Activated CD8-positive, alpha-beta memory T cell treated with anti-CD3 and anti-CD28 coated beads, Interleukin-2, amount 10 ng/mL, durations not matched to agents 7 days and 5 days (primary cell): ENCODE data around the gene IZUMO3. TPM values are rescaled to one million over a fixed set of nuclear protein-coding genes. Genes with fewer than 3 reads are reported as not detected.
"Not testable (repeated sequence)": the region's sequence is repeated elsewhere in the genome, so short reads cannot be mapped to it uniquely, and the experiment has no call there.

Experiments used
- ATAC-seq: fragments of 150-1000 bp; cut with Tn5 transposase; one replicate; pipeline ENCODE4 v1.10.0; 2021; ENCODE audit warnings: moderate library complexity
- CTCF ChIA-PET: fragments of 350-600 bp; sonication (Branson Sonifier 250); formaldehyde crosslinking; loops from one replicate; lab custom pipeline; 2021; ENCODE audit warnings: antibody characterized with exemption; lab: Charles Lee
- DNase-seq: peaks from one replicate; pipeline ENCODE4 v3.0.0-alpha.2; 2020
- H3K27ac Mint-ChIP-seq: one replicate; pipeline ENCODE4 v1.8.0; 2021; ENCODE audit warnings: mild to moderate bottlenecking, mixed read lengths
- H3K27me3 Mint-ChIP-seq: one replicate; pipeline ENCODE4 v1.8.0; 2021; ENCODE audit warnings: mixed read lengths
- H3K36me3 Mint-ChIP-seq: one replicate; pipeline ENCODE4 v1.8.0; 2021; ENCODE audit warnings: mild to moderate bottlenecking, mixed read lengths
- H3K4me1 Mint-ChIP-seq: one replicate; pipeline ENCODE4 v1.8.0; 2021; ENCODE audit warnings: mixed read lengths
- H3K4me3 Mint-ChIP-seq: one replicate; pipeline ENCODE4 v1.8.0; 2021; ENCODE audit warnings: mild to moderate bottlenecking, moderate library complexity, mixed read lengths
- H3K9me3 Mint-ChIP-seq: one replicate; pipeline ENCODE4 v1.8.0; 2022; ENCODE audit warnings: low read depth, mixed read lengths
- total RNA-seq, 2 experiments: library from RNA; stranded (reverse); gene quantifications; one replicate each; pipeline ENCODE4 v1.2.3, GENCODE V29; 2021

IZUMO3 gene, protein sequence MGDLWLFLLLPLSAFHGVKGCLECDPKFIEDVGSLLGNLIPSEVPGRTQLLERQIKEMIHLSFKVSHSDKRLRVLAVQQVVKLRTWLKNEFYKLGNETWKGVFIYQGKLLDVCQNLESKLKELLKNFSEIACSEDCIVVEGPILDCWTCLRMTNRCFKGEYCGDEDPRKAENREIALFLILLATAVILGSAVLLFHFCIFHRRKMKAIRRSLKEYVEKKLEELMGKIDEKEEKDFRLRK
- total RNA-seq: not detected

DNA sequence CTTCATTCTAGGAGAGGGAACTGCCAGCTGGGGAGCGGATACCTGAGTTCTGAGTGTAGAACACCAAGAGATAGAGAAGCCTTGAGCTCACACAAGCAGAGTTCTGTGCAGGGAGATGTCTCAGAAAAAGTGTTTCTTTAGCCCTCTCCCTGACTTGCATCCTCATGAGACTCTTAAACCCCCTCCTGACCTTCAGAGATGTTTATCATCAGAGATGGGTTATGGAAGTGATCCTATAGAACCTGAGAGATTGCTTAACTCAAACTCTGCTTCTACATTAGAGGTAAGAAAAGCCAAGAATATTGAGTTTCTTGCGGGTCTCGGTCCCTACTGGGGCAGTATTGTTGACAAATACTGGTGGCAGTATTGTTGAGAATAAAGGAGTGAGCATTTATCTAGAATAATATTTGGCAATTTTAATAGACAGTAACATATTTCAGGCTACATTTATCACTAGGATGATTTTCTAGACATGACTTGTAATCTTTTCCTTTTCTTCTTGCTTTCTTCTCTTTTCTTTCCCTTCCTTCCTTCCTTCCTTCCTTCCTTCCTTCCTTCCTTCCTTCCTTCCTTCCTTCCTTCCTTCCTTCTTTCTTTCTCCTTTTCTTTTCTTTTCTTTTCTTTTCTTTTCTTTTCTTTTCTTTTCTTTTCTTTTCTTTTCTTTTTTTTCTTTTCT, at the start of gene IZUMO3:
IZUMO3 (minus strand) TSS at position 51 of the 676 bp plus-strand sequence. CDS start 248 bp downstream, outside the sequence.
- Mint-ChIP-seq H3K27me3 (no peaks in the 10 kb centered on the region), H3K4me3 (no peak within 1 kb of the TSS), H3K4me1 (no peaks in the 10 kb centered on the region), H3K27ac (no peak within 1 kb of the TSS), H3K9me3 (peaks cover 16% of the 10 kb centered on the region), H3K36me3 (no peaks in the 10 kb centered on the region)
- ATAC-seq (no peak), DNase-seq (no peak)
- CTCF ChIA-PET: no interaction called here

DNA sequence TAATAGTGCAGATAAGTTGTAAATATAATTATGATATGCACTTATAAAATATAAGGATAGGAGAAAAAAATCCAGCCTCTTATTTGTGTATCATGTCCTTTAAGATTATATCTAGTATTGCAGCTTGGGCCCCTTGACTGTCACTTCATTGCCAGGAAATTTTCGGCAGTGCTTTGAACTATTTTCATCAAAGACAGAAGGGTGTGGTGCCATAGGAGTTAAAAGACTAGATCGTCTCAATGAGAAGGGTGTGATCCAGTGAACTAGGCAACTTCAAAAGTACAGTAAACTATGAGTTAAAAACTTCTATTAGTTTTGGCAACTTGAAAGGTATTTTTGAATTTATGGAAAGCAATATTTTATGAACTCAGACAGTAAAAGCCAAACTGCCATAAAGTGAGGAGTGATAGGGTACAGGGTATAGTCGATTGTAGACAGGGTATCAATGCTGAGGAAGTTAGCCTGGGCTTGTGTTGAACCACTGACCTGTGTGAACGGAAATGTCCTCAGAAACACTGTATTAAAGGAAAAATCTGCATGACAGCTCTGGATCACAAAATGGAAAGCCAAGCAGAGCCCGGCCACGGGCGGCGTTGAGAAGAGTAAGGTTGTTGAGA, 48.6 kb upstream of the IZUMO3 start:
- no peaks in the 10 kb centered on the region for H3K27me3 Mint-ChIP-seq
- CTCF ChIA-PET: no interaction called here
- H3K4me3 Mint-ChIP-seq: no peak overlapping the region
- no peak for ATAC-seq
- DNase-seq: no peak
- no peaks in the 10 kb centered on the region for H3K4me1 Mint-ChIP-seq
- no peak overlapping the region for H3K27ac Mint-ChIP-seq
- H3K36me3 Mint-ChIP-seq: no peaks in the 10 kb centered on the region
- H3K9me3 Mint-ChIP-seq: peaks cover 14% of the 10 kb centered on the region

DNA sequence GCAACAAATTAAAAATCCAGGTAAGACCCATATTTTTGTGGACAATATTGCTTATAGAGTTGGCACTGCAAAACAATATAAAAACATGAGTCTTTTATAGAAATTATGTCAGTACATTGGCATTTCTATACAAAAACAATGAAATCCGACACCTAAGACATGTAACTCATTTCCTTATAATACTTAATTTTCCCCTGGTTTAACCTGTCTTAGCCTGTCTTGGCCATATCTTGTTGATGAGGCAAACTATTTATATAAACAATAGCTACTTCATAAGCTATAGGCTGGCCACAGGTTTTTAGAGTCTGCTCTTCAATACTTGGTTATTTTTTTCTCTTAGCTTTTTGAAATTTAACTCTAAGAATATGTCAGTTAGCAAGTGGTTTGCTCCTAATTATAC, 44.7 kb upstream of the IZUMO3 start:
- no peak overlapping the region for H3K4me3 Mint-ChIP-seq
- H3K4me1 Mint-ChIP-seq: no peaks in the 10 kb centered on the region
- no peaks in the 10 kb centered on the region for H3K36me3 Mint-ChIP-seq
- no peak overlapping the region for H3K27ac Mint-ChIP-seq
- CTCF ChIA-PET: no interaction called here
- H3K27me3 Mint-ChIP-seq: no peaks in the 10 kb centered on the region
- no peak for DNase-seq
- no peak for ATAC-seq
- peaks cover 2% of the 10 kb centered on the region for H3K9me3 Mint-ChIP-seq

DNA sequence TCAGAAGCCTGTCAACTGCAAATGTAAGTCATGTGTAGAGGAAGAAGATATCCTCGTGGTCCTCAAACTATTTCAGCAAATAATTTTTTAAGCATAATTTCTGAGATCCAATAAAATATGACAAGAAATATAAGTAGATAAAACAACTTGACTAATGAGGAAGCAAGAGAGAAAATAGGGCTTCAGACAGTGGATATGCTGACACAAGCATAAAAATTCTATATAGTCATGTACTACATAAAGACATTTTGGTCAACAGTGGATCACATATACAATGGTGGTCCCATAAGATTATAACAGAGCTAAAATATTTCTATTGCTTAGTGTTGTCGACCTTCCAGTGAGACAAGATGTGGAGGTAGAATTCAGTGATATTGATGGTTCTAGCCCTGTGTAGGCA, 42.2 kb upstream of the IZUMO3 start:
- H3K27me3 Mint-ChIP-seq: no peaks in the 10 kb centered on the region
- H3K9me3 Mint-ChIP-seq: peaks cover 5% of the 10 kb centered on the region
- no peak for DNase-seq
- H3K4me1 Mint-ChIP-seq: no peaks in the 10 kb centered on the region
- no peak for ATAC-seq
- CTCF ChIA-PET: no interaction called here
- no peak overlapping the region for H3K27ac Mint-ChIP-seq
- no peak overlapping the region for H3K4me3 Mint-ChIP-seq
- H3K36me3 Mint-ChIP-seq: no peaks in the 10 kb centered on the region

DNA sequence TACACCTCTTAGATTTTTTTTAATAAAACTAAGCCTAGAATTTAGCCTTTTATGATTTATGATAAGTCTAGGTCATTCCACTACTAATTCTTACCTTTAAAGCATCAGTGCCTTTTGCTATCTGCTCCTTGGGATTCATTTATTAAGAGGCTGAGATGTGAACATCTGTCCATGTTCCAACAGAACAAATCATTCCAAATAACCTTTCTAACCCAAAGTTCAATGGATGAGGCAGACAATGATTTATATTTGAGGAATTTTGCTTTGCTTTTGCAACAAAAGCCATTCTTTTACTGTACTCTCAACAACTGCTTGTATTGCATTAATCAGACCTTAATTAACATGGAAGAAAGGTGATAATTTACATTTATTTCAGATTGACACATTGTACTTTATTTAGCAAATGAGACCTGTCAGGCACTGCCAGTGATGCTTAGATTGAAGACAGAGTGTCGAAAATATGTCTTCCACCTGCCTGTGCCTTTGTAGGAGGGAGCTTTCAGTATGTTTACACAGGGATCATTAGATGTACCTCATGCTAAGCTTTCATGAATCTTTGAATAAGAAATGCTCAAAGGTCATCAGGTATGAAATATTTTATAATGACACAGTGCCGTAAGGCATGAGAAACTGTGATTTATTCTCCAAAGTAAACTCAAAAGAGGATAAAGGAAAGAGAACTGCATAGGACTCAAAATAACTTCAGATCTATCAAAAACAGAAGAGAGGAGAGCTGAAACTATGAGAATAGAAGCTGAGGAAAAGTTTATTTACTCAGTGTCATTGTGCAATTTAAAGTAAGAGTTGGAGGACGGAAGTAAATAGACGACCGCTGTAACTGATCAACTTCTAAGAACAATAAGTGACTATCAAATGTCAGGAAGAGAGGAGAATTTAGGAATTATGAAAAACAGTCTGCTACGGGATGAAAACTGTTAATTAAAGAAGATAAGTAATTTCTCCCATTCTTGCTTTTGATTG, 36.7 kb upstream of the IZUMO3 start:
- Mint-ChIP-seq H3K9me3 (peaks cover 11% of the 10 kb centered on the region), H3K27ac (no peak overlapping the region), H3K4me1 (no peaks in the 10 kb centered on the region), H3K27me3 (no peaks in the 10 kb centered on the region), H3K36me3 (no peaks in the 10 kb centered on the region), H3K4me3 (no peak overlapping the region)
- ATAC-seq: no peak
- CTCF ChIA-PET: no interaction called here
- DNase-seq: no peak

DNA sequence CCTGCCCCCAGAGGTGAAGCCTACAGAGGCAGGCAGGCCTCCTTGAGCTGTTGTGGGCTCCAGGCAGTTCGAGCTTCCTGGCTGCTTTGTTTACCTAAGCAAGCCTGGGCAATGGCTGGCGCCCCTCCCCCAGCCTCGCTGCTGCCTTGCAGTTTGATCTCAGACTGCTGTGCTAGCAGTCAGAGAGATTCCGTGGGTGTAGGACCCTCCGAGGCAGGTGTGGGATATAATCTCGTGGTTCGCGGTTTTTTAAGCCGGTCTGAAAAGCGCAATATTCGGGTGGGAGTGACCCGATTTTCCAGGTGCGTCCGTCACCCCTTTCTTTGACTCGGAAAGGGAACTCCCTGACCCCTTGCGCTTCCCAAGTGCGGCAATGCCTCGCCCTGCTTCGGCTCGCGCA, 34.3 kb upstream of the IZUMO3 start:
- H3K27me3 Mint-ChIP-seq, H3K4me3 Mint-ChIP-seq, H3K9me3 Mint-ChIP-seq, ATAC-seq, H3K36me3 Mint-ChIP-seq, DNase-seq, CTCF ChIA-PET, H3K4me1 Mint-ChIP-seq, H3K27ac Mint-ChIP-seq: not testable (repeated sequence)

DNA sequence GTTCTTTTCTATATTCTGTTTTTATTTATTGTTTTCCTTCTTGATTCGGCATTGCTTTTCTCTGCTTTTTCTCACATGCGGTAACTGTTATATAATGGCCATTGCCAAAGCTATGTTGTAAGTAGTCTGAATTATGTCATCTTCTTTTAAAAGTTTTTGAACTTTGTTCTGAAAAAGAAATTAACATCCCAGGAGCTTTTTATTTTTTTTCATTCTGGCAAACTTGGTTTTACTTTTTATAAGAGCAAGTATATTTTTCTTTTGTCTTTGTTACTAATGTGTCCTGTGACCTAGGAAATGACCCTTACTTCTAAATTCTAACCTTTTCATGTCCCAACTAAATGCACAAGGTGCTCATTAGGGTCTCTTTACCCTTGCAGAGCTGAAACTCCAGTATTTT, 26.7 kb upstream of the IZUMO3 start:
- CTCF ChIA-PET: no interaction called here
- H3K36me3 Mint-ChIP-seq: no peaks in the 10 kb centered on the region
- no peaks in the 10 kb centered on the region for H3K27me3 Mint-ChIP-seq
- no peak overlapping the region for H3K27ac Mint-ChIP-seq
- peaks cover 8% of the 10 kb centered on the region for H3K9me3 Mint-ChIP-seq
- H3K4me3 Mint-ChIP-seq: no peak overlapping the region
- ATAC-seq: no peak
- no peaks in the 10 kb centered on the region for H3K4me1 Mint-ChIP-seq
- DNase-seq: no peak

DNA sequence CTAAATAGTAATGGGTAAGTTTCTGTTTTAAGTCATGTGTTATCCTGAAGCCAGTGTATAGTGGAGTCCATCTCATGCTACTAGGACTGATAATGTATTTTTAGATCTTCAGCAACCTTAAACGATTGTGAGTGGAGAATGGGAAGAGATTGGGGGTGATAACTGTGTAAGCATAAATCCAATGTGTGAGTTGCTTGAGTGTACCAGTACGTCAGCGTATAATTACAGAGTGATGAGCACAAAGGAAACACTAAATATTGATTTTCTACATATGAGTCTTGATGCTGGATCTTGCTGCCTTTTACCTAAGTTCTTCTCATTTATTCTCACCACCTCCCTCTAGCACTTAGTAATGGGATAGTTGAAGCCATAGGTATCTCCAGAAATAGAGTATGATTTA, 16.3 kb upstream of the IZUMO3 start:
- Mint-ChIP-seq H3K4me3 (no peak overlapping the region), H3K9me3 (peaks cover 23% of the 10 kb centered on the region), H3K27ac (no peak overlapping the region), H3K4me1 (no peaks in the 10 kb centered on the region), H3K27me3 (no peaks in the 10 kb centered on the region), H3K36me3 (no peaks in the 10 kb centered on the region)
- ATAC-seq (no peak), DNase-seq (no peak)
- CTCF ChIA-PET: no interaction called here

DNA sequence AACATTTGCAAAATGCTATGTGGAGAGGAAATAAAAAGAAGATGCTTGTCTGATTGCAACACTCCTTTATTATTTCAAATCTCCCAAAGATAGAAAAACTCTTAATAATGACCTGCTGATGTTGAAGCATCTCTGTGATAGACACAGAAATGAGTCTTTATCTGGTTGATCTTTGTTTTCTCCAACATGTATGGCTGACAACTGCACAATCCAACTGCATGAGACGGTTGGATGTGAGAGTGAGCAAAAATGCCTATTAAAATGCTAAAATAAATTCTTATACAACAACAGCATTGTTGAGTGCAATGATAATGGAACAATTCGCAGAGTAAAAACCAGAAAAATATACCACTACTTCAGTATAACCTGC, 7.5 kb upstream of the IZUMO3 start:
- ATAC-seq: no peak
- Mint-ChIP-seq H3K36me3 (no peaks in the 10 kb centered on the region), H3K27me3 (no peaks in the 10 kb centered on the region), H3K9me3 (no peaks in the 10 kb centered on the region), H3K4me3 (no peak overlapping the region), H3K4me1 (no peaks in the 10 kb centered on the region), H3K27ac (no peak overlapping the region)
- CTCF ChIA-PET: no interaction called here
- DNase-seq: no peak

DNA sequence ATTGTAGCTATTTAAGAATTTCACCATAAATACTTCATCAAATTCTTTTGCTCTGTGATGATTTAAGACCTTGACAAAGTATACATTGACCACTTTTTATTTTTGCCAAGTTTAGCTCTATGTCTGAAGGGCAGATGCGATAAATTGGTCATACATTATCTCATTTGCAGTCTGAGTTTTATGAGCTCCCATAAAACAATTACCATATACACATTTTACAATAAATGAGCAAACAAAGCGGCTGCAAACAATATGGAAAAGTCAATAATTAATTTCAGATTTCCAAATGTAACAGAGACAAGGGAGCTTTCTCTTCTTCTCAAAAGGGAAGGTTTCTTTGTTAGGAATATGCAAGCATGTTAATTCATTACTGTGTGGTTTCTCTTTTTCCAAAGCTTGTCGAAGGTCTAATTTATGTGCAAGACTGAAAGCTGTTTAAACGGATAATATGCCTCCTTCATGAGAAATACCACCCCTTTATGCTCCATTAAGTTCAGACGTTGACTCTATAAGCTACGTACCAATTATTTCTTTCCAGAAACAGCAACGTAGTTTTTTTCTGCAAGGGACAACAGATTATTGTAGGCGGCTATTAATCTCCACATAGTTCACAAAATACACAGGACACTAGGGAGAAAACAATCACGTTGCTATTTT, 7.0 kb upstream of the IZUMO3 start:
- ATAC-seq: no peak
- Mint-ChIP-seq H3K27ac (no peak overlapping the region), H3K4me1 (no peaks in the 10 kb centered on the region), H3K9me3 (no peaks in the 10 kb centered on the region), H3K36me3 (no peaks in the 10 kb centered on the region), H3K4me3 (no peak overlapping the region), H3K27me3 (no peaks in the 10 kb centered on the region)
- CTCF ChIA-PET: no interaction called here
- no peak for DNase-seq

DNA sequence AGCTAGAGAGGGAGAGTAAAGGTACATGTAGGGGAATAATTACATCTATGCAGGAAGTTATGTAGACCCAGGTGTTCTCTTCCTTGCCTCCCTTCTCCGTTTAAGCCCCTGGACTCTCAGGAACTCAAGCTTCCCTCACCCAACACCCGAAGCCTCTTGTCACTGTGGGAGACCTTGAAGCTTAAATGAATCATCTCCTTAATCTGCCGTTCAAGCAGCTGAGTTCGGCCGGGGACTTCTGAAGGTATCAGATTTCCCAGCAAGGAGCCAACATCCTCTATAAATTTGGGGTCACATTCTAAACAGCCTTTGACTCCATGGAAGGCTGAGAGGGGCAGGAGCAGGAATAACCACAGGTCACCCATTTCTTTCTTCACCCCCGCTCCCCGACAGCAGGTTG, 412 bp downstream of the IZUMO3 start:
- Mint-ChIP-seq H3K36me3 (no peaks in the 10 kb centered on the region), H3K4me1 (no peaks in the 10 kb centered on the region), H3K4me3 (no peak overlapping the region), H3K9me3 (peaks cover 16% of the 10 kb centered on the region), H3K27me3 (no peaks in the 10 kb centered on the region), H3K27ac (no peak overlapping the region)
- CTCF ChIA-PET: no interaction called here
- no peak for DNase-seq
- no peak for ATAC-seq

DNA sequence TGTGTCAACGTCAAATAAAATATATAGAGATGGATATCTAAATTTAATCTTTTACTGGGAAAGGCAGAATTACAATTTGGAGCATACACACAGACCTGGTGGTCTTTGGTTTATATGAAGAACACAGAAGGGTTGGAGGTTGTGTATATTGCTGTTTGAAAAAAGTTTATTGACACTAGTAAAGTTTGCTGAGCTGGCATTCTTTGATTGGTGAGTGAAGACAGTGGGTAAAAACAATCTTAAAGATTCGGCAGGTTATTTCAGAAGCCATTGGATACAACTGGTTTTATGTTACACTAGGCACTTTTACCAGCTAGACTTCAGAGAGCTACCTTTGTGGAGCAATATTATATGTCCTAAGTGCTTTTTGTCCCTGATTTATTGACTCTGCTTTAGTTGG, 27.2 kb downstream of the IZUMO3 start:
- H3K4me3 Mint-ChIP-seq: no peak overlapping the region
- H3K9me3 Mint-ChIP-seq: peaks cover 4% of the 10 kb centered on the region
- CTCF ChIA-PET: no interaction called here

DNA sequence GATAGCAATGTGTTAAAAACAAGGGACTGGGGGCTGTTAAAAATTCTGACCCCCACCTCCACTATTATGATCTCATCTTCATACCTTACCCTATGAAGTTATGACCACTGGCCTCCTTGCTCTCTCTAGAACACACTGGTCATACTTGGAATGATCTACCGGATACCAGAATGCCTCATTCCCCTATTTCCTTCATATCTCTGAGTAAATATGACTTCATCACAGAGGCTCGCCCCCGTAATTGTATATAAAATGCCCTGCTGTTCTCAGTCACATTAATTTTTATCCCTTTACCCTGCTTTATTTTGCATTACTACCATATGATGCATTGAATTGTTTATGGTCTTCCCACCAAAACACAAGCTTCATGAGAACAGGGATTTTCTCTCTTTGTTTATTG, 29.2 kb downstream of the IZUMO3 start:
- CTCF ChIA-PET: no interaction called here
- Mint-ChIP-seq H3K27me3 (no peaks in the 10 kb centered on the region), H3K9me3 (peaks cover 4% of the 10 kb centered on the region), H3K4me1 (no peaks in the 10 kb centered on the region), H3K4me3 (no peak overlapping the region), H3K27ac (no peak overlapping the region), H3K36me3 (no peaks in the 10 kb centered on the region)
- DNase-seq: no peak
- ATAC-seq: no peak

More for the DNA sequence above, 27.2 kb downstream of the IZUMO3 start:
- H3K27me3 Mint-ChIP-seq: no peaks in the 10 kb centered on the region
- no peaks in the 10 kb centered on the region for H3K4me1 Mint-ChIP-seq
- no peak for DNase-seq
- ATAC-seq: no peak
- no peaks in the 10 kb centered on the region for H3K36me3 Mint-ChIP-seq
- no peak overlapping the region for H3K27ac Mint-ChIP-seq
